Measurements from ENCODE around the gene TMEM140. TPM values are rescaled to one million over a fixed set of nuclear protein-coding genes. Genes with fewer than 3 reads are reported as not detected.

TMEM140 gene
- total RNA-seq, 1 experiment from 2014 or later: 3.2 TPM

GRCh38 chr7:135195968-135196629, 48.2 kb downstream of the TMEM140 start:
- DNase-seq (ENCODE audit: low read depth, low spot score) (no peak), ATAC-seq (no peak)
- TF ChIP-seq TCF7L2 (IDR thresholded peaks at IDR 0.05; ENCODE audit: low read depth, low read length) (no peak), CTCF (IDR thresholded peaks at IDR 0.05) (no peak), SIN3A (IDR thresholded peaks at IDR 0.05; ENCODE audit: borderline replicate concordance, insufficient read depth, low read depth, low read length) (no peak), POLR2AphosphoS5 (IDR thresholded peaks at IDR 0.05; ENCODE audit: low read depth, low read length) (no peak), REST (IDR thresholded peaks at IDR 0.05; ENCODE audit: insufficient read depth in 1 of 2, low read depth in 2 of 2, low read length in 1 of 2) (no peak)
- no peaks in the 10 kb centered on the region for H3K27me3 ChIP-seq (ENCODE audit: control insufficient read depth, insufficient read depth, low read length)
- H3K27ac ChIP-seq (ENCODE audit: low read length): no peak overlapping the region
- H3K36me3 ChIP-seq (ENCODE audit: control insufficient read depth, insufficient read depth, low read length): no peaks in the 10 kb centered on the region
- H3K9me3 ChIP-seq (ENCODE audit: control insufficient read depth, insufficient read depth, low read depth, low read length): no peaks in the 10 kb centered on the region
- H3K4me3 ChIP-seq (ENCODE audit: low read depth in 2 of 2, low read length in 2 of 2): no peak overlapping the region
- POLR2A ChIA-PET: no interaction called here
- intact Hi-C loops (cut with micrococcal nuclease; ENCODE audit: unreplicated experiment): no loop called here
- no peaks in the 10 kb centered on the region for H3K4me1 ChIP-seq (ENCODE audit: control insufficient read depth, insufficient read depth, low read length)
- CTCF ChIA-PET: no interaction called here
- in situ Hi-C loops (cut with HindIII; ENCODE audit: low pct_unique_long_range_greater_than_20kb, low sequenced_read_pairs): no loop called here
- BruUV-seq (replicated peaks): no TSS peak

- no peak overlapping the region for H3K27ac ChIP-seq (ENCODE audit: low read length)
- no TSS peak for BruUV-seq (replicated peaks)
- ATAC-seq (no peak), DNase-seq (ENCODE audit: low read depth, low spot score) (no peak)
- H3K4me3 ChIP-seq (ENCODE audit: low read depth in 2 of 2, low read length in 2 of 2): no peak overlapping the region
- ChIA-PET POLR2A (no interaction called here), CTCF (no interaction called here)
- no peaks in the 10 kb centered on the region for H3K9me3 ChIP-seq (ENCODE audit: control insufficient read depth, insufficient read depth, low read depth, low read length)
- in situ Hi-C loops (cut with HindIII; ENCODE audit: low pct_unique_long_range_greater_than_20kb, low sequenced_read_pairs) (no loop called here), intact Hi-C loops (cut with micrococcal nuclease; ENCODE audit: unreplicated experiment) (no loop called here)
- no peak for TF ChIP-seq CTCF (IDR thresholded peaks at IDR 0.05)
- no peak for TF ChIP-seq SIN3A (IDR thresholded peaks at IDR 0.05; ENCODE audit: borderline replicate concordance, insufficient read depth, low read depth, low read length)
- no peaks in the 10 kb centered on the region for H3K27me3 ChIP-seq (ENCODE audit: control insufficient read depth, insufficient read depth, low read length)
- H3K4me1 ChIP-seq (ENCODE audit: control insufficient read depth, insufficient read depth, low read length): no peaks in the 10 kb centered on the region
- H3K36me3 ChIP-seq (ENCODE audit: control insufficient read depth, insufficient read depth, low read length): no peaks in the 10 kb centered on the region
These were observed 49.5 kb downstream of the TMEM140 start for GRCh38 chr7:135197343-135197742.

Measured in Panc1 (cell line).